HepG2 (cell line): ENCODE data around the gene RPL27A. TPM values are rescaled to one million over a fixed set of nuclear protein-coding genes. Genes with fewer than 3 reads are reported as not detected.

ENCODE experiments used
- ATAC-seq: fragments of 200-7000 bp; cut with Tn5 transposase; 3 replicates; pipeline ENCODE4 v1.9.1; 2020; ENCODE audit warnings: mild to moderate bottlenecking, moderate library complexity
- BruUV-seq: library from RNA; stranded (reverse); fragments of 400-500 nt; replicated peaks from 2 replicates; lab custom pipeline; 2021; lab: Mats Ljungman, UMichigan
- CTCF ChIA-PET: fragments of 300-600 bp; formaldehyde crosslinking; extraction: SDS; loops from one replicate; lab custom pipeline; 2021; ENCODE audit warnings: low total read pairs, inconsistent platforms, low intra/inter-chr PET ratio; lab: Yijun Ruan, JAX
- POLR2A ChIA-PET: fragments of 350-600 bp; sonication (Branson Sonifier 250); formaldehyde crosslinking; loops from one replicate; lab custom pipeline; 2020; ENCODE audit warnings: antibody characterized with exemption, inconsistent platforms; lab: Yijun Ruan, JAX
- DNase-seq: peaks from one replicate; pipeline ENCODE4 v3.0.0-alpha.2; 2015; ENCODE audit warnings: low spot score
- FAIRE-seq: peaks from 3 replicates; lab custom pipeline; 2011; peaks lifted over from hg19 to GRCh38; lab: Jason Lieb, UNC
- H2AFZ ChIP-seq: one replicate; pipeline ENCODE4 v1.6.1; 2011; ENCODE audit warnings: low read length, inconsistent platforms
- H3K27ac ChIP-seq: fragments of 300-600 bp; 3 replicates; pipeline ENCODE4 v1.8.0; 2011; ENCODE audit warnings: mixed run types, mild to moderate bottlenecking, mixed read lengths, low read length, inconsistent platforms; ENCODE audit not compliant: insufficient read depth; ENCODE audit errors: extremely low read length
- H3K27me3 ChIP-seq, 2 experiments: fragments of 200-600 bp in 1 of 2; 2 replicates in 1 of 2; 3 replicates in 1 of 2; pipeline versions ENCODE4 v1.6.0 to v1.8.0; 2011; ENCODE audit warnings: low read length in 2 of 2, mild to moderate bottlenecking in 2 of 2, moderate library complexity in 2 of 2, inconsistent platforms in 1 of 2; ENCODE audit not compliant: insufficient read depth in 2 of 2, control insufficient read depth in 1 of 2
- H3K36me3 ChIP-seq, 2 experiments: fragments of 200-600 bp in 1 of 2; replicated peaks in 1 of 2; 2 replicates in 1 of 2; 3 replicates in 1 of 2; pipeline versions ENCODE4 v1.5.1 to v1.8.0; 2011; ENCODE audit warnings: low read length in 2 of 2, inconsistent platforms in 1 of 2; ENCODE audit not compliant: insufficient read depth in 2 of 2, control insufficient read depth in 1 of 2
- H3K4me1 ChIP-seq: 2 replicates; pipeline ENCODE4 v1.5.1; 2012; ENCODE audit warnings: low read length, inconsistent platforms; ENCODE audit not compliant: insufficient read depth
- H3K4me2 ChIP-seq: 2 replicates; pipeline ENCODE4 v1.6.0; 2011; ENCODE audit warnings: low read depth, low read length, inconsistent platforms
- H3K4me3 ChIP-seq, 3 experiments: fragments of 200-600 bp in 1 of 3; sonication (generic), shearing (Covaris generic) in 1 of 3; replicated peaks in 1 of 3; 2 replicates each; pipeline ENCODE4 v1.5.1; 2011 to 2016; ENCODE audit warnings: low read length in 3 of 3, inconsistent platforms in 2 of 3, low read depth in 2 of 3, mild to moderate bottlenecking in 2 of 3, control low read depth in 1 of 3, mixed read lengths in 1 of 3; ENCODE audit not compliant: insufficient read depth in 1 of 3
- H3K79me2 ChIP-seq: one replicate; pipeline ENCODE4 v1.6.1; 2011; ENCODE audit warnings: low read length, inconsistent platforms; ENCODE audit not compliant: insufficient read depth
- H3K9ac ChIP-seq: 2 replicates; pipeline ENCODE4 v1.6.0; 2011; ENCODE audit warnings: mild to moderate bottlenecking, low read depth, low read length, inconsistent platforms; ENCODE audit not compliant: insufficient read depth
- H3K9me3 ChIP-seq: 2 replicates; pipeline ENCODE4 v1.5.1; 2012; ENCODE audit warnings: mild to moderate bottlenecking, low read length
- H4K20me1 ChIP-seq: 2 replicates; pipeline ENCODE4 v1.6.0; 2011; ENCODE audit warnings: inconsistent platforms, mild to moderate bottlenecking, low read length, moderate library complexity; ENCODE audit not compliant: insufficient read depth
- AKNA ChIP-seq: sonication (generic); formaldehyde crosslinking; IDR thresholded peaks from 2 replicates; pipeline ENCODE4 v1.4.0; 2020; ENCODE audit warnings: missing genetic modification reagents, borderline replicate concordance
- CCDC6 ChIP-seq: sonication (generic); formaldehyde crosslinking; IDR thresholded peaks from 2 replicates; pipeline ENCODE4 v1.8.1; 2022; ENCODE audit warnings: mild to moderate bottlenecking, missing genetic modification reagents, moderate library complexity
- ERF ChIP-seq: IDR thresholded peaks from 2 replicates; pipeline ENCODE4 v1.6.1; 2018; ENCODE audit warnings: missing biosample characterization, missing genetic modification reagents
- HES4 ChIP-seq: sonication (generic); formaldehyde crosslinking; IDR thresholded peaks from 2 replicates; pipeline ENCODE4 v1.9.0; 2021; ENCODE audit warnings: mild to moderate bottlenecking, missing genetic modification reagents, borderline replicate concordance
- KDM2A ChIP-seq: sonication (generic); formaldehyde crosslinking; IDR thresholded peaks from 2 replicates; pipeline ENCODE4 v1.4.0; 2020; ENCODE audit warnings: low read depth, missing genetic modification reagents, borderline replicate concordance
- KLF11 ChIP-seq: IDR thresholded peaks from 2 replicates; pipeline ENCODE4 v1.6.1; 2016; ENCODE audit warnings: missing compliant biosample characterization
- KMT2A ChIP-seq: sonication (generic); formaldehyde crosslinking; IDR thresholded peaks from 2 replicates; pipeline ENCODE4 v1.4.0; 2020; ENCODE audit warnings: missing genetic modification reagents
- MAZ ChIP-seq, 2 experiments: sonication (generic) in 1 of 2; formaldehyde crosslinking in 1 of 2; IDR thresholded peaks; 2 replicates each; pipeline versions ENCODE4 v1.5.0 to v1.6.1; 2012 to 2020; ENCODE audit warnings: low read depth in 2 of 2, mild to moderate bottlenecking in 2 of 2, borderline replicate concordance in 1 of 2, improper control_type of control experiment in 1 of 2, low read length in 1 of 2, missing genetic modification reagents in 1 of 2, moderate library complexity in 1 of 2
- PHF20 ChIP-seq: sonication (generic); formaldehyde crosslinking; IDR thresholded peaks from 2 replicates; pipeline ENCODE4 v1.5.0; 2020; ENCODE audit warnings: mild to moderate bottlenecking, missing genetic modification reagents
- TBP ChIP-seq: sonication (generic); formaldehyde crosslinking; IDR thresholded peaks from 2 replicates; pipeline ENCODE4 v1.5.0; 2020; ENCODE audit warnings: missing genetic modification reagents
- ZBTB38 ChIP-seq: sonication (generic); formaldehyde crosslinking; IDR thresholded peaks from 2 replicates; pipeline ENCODE4 v1.5.1; 2020; ENCODE audit warnings: mild to moderate bottlenecking, missing genetic modification reagents
- ZBTB46 ChIP-seq: sonication (generic); formaldehyde crosslinking; IDR thresholded peaks from 2 replicates; pipeline ENCODE4 v1.4.0; 2020; ENCODE audit warnings: mild to moderate bottlenecking, missing genetic modification reagents, borderline replicate concordance
- ZNF3 ChIP-seq: IDR thresholded peaks from 2 replicates; pipeline ENCODE4 v1.7.0; 2017; ENCODE audit warnings: inconsistent platforms
- ZNF44 ChIP-seq: sonication (generic); formaldehyde crosslinking; IDR thresholded peaks from 2 replicates; pipeline ENCODE4 v1.5.1; 2020; ENCODE audit warnings: mild to moderate bottlenecking, missing genetic modification reagents
- ZNF556 ChIP-seq: sonication (generic); formaldehyde crosslinking; IDR thresholded peaks from 2 replicates; pipeline ENCODE4 v1.4.0; 2020; ENCODE audit warnings: mild to moderate bottlenecking, missing genetic modification reagents, borderline replicate concordance
- ZNF558 ChIP-seq: sonication (generic); formaldehyde crosslinking; IDR thresholded peaks from 2 replicates; pipeline ENCODE4 v1.9.0; 2022; ENCODE audit warnings: mild to moderate bottlenecking, missing genetic modification reagents, borderline replicate concordance
- WGBS: methylation state at CpG from one replicate; pipeline ENCODE4 v1.1.6; 2017; ENCODE audit warnings: low lambda C conversion rate; 5-methylcytosine and 5-hydroxymethylcytosine counted together
- in situ Hi-C: cut with HindIII; loops from 2 replicates; pipeline ENCODE4 v1.10.0; 2017; ENCODE audit warnings: low pct_unique_long_range_greater_than_20kb; ENCODE audit not compliant: extremely low pct_ligation_motif_present
- intact Hi-C: fragments of 100-400 bp; cut with micrococcal nuclease; formaldehyde crosslinking; loops from one replicate; pipeline ENCODE4 v1.10.0; 2022; ENCODE audit not compliant: unreplicated experiment
- polyA plus RNA-seq, 8 experiments: library from polyadenylated mRNA; depleted of rRNA in 3 of 8; stranded (reverse) in 7 of 8; unstranded in 1 of 8; fragments of >200 nt; fragmentation: Illumina TruSeq in 4 of 8; extraction: Trizol in 4 of 8; gene quantifications; 2 replicates each; pipeline versions ENCODE4 v1.2.1 to v1.2.3, GENCODE V29; 2011 to 2016; ENCODE audit warnings: low read depth in 4 of 8, missing spikeins in 1 of 8, mixed read lengths in 1 of 8; ENCODE audit not compliant: insufficient read depth in 1 of 8
- total RNA-seq, 5 experiments: library from RNA; depleted of rRNA; stranded (reverse); fragments of >200 nt; fragmentation: Illumina TruSeq; extraction: Trizol; gene quantifications; 2 replicates each; pipeline ENCODE4 v1.2.3, GENCODE V29; 2016; ENCODE audit warnings: low read depth in 1 of 5
- TF ChIP-seq, protein P1 (sequence below): sonication (generic); formaldehyde crosslinking; IDR thresholded peaks from 2 replicates; pipeline ENCODE4 v1.8.1; 2023; ENCODE audit warnings: mild to moderate bottlenecking, inconsistent platforms, moderate library complexity, missing genetic modification reagents, borderline replicate concordance

RPL27A gene
- total and polyA plus RNA-seq, 2 of the 13 experiments (the other 11 are each of a cell fraction or from before 2014, with no cell fraction given), result 1,531 to 2,153 TPM

DNA sequence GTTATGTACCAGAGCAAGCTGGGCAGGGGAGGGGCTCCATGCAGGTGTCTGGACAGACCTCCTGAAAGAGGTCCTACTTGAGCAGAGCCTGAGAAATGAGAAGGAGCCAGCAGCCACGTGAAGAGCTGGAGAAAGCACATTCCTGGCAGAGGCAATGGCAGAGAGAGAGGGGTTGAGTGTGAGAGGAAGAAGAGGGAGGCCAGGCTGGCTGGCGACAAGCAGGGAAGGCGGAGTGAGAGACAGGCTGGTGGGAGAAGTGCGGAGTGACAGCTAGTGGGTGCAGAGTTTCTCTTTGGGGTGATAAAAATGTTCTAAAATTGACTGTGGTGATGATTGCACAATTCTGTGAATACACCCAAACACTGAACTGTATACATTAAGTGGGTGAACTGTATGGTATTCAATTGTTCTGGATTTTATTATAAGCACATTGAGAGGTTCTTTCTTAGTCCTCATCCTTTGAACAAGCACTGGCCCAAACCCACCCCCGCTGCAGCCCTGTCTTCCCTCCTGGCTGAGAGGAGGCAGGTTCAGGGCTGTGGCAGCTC is 29.4 kb downstream of the RPL27A start:
- intact Hi-C loops, result no loop called here
- peaks cover 6 to 14% of the 10 kb centered on the region in 2 experiments; a peak in 2 of 5 replicates for H3K36me3 ChIP-seq
- DNase-seq, result no peak
- H3K4me1 ChIP-seq, result peaks cover 42% of the 10 kb centered on the region
- POLR2A ChIA-PET, result interaction anchor here (1.2 kb wide), 1 partner anchor 30 kb away, joined by 3 read pairs; the partner anchor contains the start of gene TRIM66
- no TSS peak for BruUV-seq
- H3K9ac ChIP-seq, result no peak overlapping the region
- H2AFZ ChIP-seq, result no peak overlapping the region
- in situ Hi-C loops, result no loop called here
- CTCF ChIA-PET, result no interaction called here
- no peaks in the 10 kb centered on the region for H3K9me3 ChIP-seq
- FAIRE-seq, result no peak
- H3K79me2 ChIP-seq, result no peaks in the 10 kb centered on the region
- WGBS, result 94% methylated on average over 5 of the region's 5 CpGs
- no peak overlapping the region for H3K4me2 ChIP-seq
- no peak overlapping the region for H3K27ac ChIP-seq
- no peaks in the 10 kb centered on the region for H4K20me1 ChIP-seq
- H3K27me3 ChIP-seq, result no peaks in the 10 kb centered on the region
- no peak overlapping the region for H3K4me3 ChIP-seq
- no peak for ATAC-seq
- TF ChIP-seq KDM2A (CRISPR knock-in tag), result no peak
- TF ChIP-seq, protein P1, sequence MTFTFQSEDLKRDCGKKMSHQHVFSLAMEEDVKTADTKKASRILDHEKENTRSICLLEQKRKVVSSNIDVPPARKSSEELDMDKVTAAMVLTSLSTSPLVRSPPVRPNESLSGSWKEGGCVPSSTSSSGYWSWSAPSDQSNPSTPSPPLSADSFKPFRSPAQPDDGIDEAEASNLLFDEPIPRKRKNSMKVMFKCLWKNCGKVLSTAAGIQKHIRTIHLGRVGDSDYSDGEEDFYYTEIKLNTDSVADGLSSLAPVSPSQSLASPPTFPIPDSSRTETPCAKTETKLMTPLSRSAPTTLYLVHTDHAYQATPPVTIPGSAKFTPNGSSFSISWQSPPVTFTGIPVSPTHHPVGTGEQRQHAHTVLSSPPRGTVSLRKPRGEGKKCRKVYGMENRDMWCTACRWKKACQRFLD (CRISPR knock-in tag), result no peak
- no peak for TF ChIP-seq ZNF558 (CRISPR knock-in tag)
- no peak for TF ChIP-seq ZBTB38 (CRISPR knock-in tag)
- TF ChIP-seq ZNF3 (CRISPR knock-in tag), result no peak
- TF ChIP-seq ZNF556 (CRISPR knock-in tag), result no peak
- no peak for TF ChIP-seq KLF11 (CRISPR knock-in tag)
- TF ChIP-seq TBP (CRISPR knock-in tag), result no peak
- TF ChIP-seq AKNA (CRISPR knock-in tag), result no peak
- TF ChIP-seq KMT2A, result no peak
- TF ChIP-seq ZBTB46 (CRISPR knock-in tag), result no peak
- no peak for TF ChIP-seq HES4
- no peak for TF ChIP-seq PHF20
- TF ChIP-seq MAZ (IDR thresholded peaks at IDR 0.05; ENCODE audit: borderline replicate concordance, low read depth, low read length), result no peak
- no peak for TF ChIP-seq MAZ (CRISPR knock-in tag; IDR thresholded peaks at IDR 0.05; ENCODE audit: low read depth)
- TF ChIP-seq CCDC6 (CRISPR knock-in tag), result no peak
- TF ChIP-seq ERF (CRISPR knock-in tag), result no peak
- TF ChIP-seq ZNF44 (CRISPR knock-in tag), result no peak
